NCI-H82 treated with DMSO at 0.1 percent for 48 hours (cell line): ENCODE measurements around the gene ZNF350.
"Not testable (repeated sequence)": the region's sequence is repeated elsewhere in the genome, so short reads cannot be mapped to it uniquely, and the experiment has no call there.

Source experiments
- DNase-seq: peaks from one replicate; lab custom pipeline; 2025; ENCODE audit not compliant: unreplicated experiment; lab: John Stamatoyannopoulos, UW

Gene ZNF350

DNA sequence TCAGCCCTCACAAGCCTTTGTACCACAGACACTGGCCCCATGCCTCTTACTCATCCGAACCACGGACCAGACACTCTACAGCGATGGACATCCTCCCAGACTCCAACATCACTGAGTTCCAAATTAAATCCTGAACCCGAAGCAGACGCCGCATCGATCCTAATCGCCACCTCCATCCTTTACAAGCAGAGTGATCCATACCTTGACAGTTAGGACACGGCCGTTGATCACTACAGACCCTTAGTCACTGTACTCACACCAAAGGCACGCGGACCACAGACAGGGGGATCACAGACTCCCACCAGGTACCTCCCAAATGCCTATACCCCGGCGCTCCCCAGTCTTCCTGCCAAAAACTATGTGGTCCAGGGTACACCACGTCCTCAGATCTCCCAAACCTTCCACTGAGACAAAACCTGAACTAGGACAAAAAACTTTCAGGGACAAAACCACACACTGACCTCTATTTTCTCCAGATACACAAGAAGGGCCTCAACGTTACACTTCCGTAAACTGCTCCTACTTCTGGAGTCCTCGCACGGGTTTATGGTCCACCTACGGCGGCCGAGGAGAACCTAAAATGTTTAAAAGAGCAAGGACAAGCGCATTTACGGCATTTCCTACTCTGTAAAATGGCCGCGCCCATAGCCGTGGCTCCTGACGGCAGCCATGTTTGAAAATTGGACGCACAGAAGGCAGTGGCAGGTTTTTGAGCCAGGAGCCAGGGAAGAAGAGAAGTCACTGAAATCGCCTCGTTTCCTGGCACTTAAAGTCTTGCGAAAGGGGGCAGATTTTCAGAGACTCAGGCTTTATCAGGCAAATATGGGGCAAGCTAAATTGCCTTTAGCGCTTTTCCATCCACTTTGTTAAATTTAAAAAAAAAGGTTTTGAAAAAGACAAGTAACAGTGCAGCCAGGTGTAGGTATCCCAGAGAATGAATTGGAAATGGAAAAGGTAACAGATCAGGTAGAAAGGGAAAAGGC lies at the start of gene ZNF350:
Gene ZNF350 (minus strand): TSS at position 532 of the 983 bp plus-strand sequence. CDS start 12,480 bp downstream, outside the sequence.
- peak; percentile 76 for DNase-seq

DNA sequence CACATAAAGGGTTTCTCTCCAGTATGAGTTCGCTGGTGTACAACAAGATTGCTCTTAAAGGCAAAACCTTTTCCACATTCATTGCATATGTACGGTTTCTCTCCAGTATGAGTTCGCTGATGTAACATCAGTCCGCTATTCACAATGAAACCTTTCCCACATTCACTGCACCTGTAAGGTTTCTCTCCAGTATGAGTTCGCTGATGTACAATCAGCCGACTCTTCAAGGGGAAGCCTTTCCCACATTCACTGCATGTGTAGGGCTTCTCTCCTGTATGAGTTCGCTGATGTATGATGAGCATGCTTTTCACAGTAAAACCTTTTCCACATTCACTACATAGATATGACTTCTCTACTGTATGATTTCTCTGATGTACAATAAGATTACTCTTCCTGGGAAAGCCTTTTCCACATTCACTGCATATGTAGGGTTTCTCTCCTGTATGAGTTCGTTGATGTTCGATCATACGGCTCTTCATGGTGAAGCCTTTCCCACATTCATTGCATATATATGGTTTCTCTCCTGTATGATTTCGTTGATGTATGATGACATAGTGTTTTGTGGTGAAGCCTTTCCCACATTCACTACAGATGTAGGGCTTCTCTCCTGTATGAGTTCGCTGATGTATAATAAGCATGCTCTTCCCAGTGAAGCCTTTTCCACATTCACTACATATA lies 47.5 kb upstream of the ZNF350 start:
- no peak for DNase-seq

DNA sequence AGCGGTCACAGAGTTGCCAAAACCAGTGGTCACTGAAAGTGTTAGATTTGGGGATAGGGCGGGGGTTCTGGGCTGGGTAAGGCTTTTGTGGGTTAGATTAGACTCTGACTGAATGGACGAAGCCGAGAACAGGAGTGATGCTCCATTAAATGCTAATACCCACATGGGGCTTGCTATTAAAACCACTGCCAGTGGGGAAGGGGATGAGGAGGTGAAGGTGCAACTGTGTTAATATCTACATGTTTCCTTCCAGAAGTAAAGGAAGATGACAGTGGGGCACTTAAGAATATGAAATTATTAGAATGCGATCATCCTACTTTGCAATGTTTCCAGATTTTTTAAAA lies 42.1 kb upstream of the ZNF350 start:
- peak; percentile 33 for DNase-seq

DNA sequence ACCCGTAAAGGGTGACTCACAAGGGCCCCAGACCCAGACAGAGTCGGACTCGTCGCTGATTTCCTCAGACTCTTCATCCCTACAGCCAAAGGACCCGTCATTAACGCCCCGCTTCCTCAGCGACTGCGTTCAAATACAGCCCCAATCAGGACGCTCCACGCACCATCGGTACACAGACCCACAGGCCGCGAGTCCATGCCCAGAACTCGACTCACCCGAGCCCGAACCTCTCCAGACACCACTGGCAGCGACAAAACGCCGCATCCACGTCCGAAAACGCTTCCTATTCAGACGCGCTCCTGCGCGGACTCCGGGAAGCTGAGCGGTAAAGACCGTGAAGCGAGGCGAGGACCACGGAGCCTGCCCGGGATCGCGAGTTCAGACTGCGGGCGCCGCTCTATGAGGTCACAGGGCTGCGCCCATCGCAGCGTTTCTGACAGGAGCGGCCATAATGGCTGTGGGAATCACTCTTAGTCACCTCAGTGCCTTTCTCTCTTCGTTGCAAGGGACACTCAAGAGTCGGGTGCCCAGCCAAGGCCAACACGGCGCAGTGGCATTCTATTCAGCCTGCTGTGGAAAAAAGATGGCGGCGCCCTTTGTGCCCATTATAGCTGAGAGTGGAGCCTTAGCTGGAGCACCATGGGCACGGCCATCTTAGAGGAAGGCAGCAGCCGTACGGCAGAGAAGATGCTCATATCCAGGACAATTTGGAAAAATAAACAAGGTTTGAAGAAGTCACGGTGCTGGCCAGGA lies 41.6 kb upstream of the ZNF350 start, which contains the start of gene ZNF614:
Gene ZNF614 (minus strand): TSS at position 353 of the 753 bp plus-strand sequence. CDS start 2,634 bp downstream, outside the sequence.
- peak; percentile 64 for DNase-seq

DNA sequence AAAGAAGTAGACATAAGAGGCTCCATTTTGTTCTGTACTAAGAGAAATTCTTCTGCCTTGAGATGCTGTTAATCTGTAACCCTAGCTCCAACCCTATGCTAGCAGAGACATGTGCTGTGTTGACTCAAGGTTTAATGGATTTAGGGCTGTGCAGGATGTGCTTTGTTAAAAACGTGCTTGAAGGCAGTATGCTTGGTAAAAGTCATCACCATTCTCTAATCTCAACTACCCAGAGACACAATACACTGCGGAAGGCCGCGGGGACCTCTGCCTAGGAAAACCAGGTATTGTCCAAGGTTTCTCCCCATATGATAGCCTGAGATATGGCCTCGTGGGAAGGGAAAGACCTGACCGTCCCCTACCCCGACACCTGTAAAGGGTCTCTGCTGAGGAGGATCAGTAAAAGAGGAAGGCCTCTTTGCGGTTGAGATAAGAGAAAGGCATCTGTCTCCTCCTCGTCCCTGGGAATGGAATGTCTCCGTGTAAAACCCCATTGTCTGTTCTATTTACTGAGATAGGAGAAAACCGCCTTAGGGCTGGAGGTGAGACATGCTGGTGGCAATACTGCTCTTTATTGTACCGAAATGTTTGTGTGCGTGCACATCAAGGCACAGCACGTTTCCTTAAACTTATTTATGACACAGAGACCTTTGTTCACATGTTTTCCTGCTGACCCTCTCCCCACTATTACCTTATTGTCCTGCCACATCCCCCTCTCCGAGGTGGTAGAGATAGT lies 39.8 kb upstream of the ZNF350 start:
- DNase-seq: not testable (repeated sequence)

DNA sequence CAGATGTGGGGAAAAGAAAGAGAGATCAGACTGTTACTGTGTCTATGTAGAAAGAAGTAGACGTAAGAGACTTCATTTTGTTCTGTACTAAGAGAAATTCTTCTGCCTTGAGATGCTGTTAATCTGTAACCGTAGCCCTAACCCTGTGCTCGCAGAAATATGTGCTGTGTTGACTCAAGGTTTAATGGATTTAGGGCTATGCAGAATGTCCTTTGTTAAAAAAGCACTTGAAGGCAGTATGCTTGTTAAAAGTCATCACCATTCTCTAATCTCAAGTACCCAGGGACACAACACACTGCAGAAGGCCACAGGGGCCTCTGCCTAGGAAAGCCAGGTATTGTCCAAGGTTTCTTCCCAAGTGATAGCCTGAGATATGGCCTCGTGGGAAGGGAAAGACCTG lies 37.8 kb upstream of the ZNF350 start:
- DNase-seq: not testable (repeated sequence)

DNA sequence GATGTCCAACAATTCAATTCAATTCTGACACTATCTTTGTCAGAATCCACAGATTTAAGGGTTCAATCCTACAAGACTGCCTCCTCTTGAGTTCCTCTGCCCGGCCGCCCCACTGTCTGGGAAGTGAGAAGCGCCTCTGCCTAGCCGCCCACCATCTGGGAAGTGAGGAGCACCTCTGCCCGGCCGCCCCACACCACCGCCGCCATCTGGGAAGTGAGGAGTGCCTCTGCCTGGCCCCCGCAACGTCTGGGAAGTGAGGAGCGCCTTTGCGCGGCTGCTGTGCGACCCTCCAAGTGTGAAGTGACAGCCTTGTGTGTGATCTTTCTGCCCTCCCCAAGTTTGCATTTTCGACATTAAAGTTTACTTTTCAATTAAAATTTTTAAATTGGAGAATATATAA lies 35.6 kb upstream of the ZNF350 start:
- DNase-seq: no peak

DNA sequence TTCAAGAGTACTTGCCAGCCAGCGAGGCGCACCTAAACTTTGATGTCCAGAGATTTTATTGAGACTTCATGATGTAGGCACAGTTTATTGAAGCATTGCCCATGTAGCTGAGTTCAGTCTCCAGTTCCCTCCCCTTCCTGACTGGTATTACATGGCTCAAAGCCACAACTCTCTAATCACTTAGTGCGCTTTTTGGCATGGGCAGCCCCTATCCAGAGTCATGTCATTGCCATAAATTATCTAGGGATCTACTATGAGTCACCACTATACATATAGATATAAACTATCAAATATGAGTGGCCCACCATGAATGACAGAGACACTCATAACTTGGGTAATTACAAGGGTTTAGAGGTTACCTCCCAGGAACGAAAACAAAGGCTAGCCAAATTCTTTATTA lies 33.9 kb upstream of the ZNF350 start:
- DNase-seq: no peak

DNA sequence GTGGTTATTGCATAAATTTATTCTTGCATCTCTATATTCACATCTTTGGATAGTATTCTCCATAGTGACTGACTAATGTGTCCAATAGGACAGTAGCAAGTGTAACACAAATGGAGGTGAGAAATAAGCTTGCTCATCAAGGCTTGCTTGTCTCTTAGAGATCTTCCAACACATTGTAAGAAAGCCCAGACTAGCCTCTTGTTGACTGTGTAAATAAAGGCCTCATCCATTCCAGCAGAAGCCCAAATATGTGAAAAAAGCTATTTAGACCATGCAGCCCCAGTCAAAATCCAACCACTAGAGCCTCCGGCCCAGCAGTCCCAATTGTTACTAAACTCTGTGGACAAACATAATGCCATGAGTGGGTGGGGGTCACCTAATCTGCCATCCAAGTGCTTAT lies 24.0 kb upstream of the ZNF350 start:
- DNase-seq: no peak

DNA sequence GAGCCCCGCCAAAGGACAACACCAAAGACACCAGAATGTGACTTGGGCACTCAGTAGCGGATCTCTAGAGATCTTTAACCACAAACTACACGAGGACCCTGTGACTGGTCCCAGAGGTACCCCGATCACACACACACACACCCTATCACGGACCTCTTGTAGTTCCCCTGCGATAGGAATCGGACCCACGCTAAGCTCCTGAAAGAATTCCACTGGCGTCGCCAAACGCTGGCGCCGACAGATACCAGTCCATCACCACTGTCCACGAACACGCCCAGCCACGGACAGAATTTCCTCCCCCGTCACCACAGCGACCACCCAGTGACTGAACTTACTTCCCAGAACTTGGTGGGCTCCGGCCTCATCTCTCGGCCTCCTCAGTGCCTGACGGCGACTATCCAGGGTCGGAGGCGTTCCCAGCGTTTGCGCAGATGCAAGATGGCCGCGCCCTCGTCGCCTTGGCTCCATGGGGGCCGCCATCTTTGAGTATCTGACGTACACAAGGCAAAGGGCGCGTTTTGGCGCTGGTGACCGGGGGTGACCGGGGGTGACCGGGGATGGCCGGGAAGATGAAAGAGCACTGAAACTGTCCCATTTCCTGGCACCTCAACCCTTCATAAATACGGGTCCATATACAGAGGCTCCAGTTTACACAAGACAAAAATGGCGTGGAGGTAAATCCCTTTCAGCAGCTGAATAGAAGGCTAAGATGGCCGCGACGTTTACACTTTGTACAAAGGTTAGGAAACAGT lies 21.3 kb upstream of the ZNF350 start, which contains the start of gene ZNF615:
Gene ZNF615 (minus strand): TSS at position 406 of the 752 bp plus-strand sequence. CDS start 4,500 bp downstream, outside the sequence.
- DNase-seq: peak; percentile 59

DNA sequence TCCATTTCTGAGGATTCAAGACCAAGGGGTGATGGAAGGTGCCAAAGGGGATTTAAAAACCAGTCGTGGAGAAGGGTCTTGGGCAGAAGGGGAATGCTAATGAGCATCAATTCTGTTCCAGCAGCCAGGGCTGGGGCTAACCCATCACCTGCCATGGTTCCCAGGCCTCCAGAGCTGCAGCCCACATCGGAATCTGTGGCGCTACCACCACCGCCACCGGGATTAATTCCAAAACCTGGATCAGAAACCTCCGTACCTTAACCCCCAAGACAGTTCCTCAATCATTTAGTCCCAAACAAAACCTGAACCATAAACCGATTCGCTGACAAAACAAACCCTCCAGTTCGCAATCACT lies 20.8 kb upstream of the ZNF350 start:
- no peak for DNase-seq

DNA sequence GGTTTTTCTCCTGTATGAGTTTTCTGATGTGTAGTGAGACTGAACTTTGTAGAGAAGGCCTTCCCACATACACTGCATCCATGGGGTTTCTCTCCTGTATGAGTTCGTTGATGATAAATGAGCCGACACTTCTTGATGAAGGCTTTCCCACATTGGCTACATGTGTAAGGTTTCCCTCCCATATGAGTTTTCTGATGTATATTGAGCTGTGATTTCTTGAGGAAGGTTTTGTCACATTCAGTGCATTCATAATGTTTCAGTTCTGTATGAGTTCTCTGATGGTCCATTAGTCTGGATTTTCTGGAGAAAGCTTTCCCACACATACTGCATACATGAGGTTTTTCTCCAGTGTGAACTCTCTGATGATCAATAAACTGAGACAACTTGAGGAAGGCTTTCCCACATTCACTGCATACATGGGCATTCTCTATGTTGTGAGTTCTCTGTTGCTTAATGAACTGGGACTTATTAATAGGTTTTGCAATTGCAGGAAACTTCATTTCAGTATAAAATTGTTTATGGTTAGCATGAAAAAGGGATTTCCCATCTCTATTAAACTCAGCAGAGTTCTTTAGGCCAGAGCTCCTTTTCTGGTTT lies 7.5 kb upstream of the ZNF350 start:
- DNase-seq: no peak

DNA sequence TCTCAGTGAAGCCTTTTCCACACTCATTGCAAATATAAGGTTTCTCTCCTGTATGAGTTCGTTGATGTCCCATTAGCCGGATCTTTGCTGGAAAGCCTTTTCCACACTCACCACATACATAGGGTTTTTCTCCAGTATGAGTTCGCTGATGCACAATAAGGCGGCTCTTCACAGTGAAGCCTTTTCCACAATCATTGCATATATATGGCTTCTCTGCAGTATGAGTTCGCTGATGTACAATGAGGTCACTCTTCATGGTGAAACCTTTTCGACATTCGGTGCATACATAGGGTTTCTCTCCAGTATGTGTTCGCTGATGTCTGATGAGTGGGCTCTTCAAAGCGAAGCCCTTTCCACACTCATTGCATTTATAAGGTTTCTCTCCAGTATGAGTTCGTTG lies 6.8 kb upstream of the ZNF350 start:
- no peak for DNase-seq

DNA sequence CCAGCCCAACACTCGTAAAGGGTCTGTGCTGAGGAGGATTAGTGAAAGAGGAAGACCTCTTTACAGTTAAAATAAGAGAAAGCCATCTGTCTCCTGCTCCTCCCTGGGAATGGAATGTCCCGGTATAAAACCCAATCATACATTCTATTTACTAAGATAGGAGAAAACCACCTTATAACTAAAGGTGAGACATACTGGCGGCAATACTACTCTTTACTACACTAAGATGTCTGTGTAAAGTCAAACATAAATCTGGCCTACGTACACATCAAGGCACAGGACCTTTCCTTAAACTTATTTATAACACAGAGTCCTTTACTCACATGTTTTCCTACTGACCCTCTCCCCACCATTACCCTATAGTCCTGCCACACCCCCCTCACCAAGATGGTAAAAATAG lies 3.3 kb downstream of the ZNF350 start:
- DNase-seq: no peak

DNA sequence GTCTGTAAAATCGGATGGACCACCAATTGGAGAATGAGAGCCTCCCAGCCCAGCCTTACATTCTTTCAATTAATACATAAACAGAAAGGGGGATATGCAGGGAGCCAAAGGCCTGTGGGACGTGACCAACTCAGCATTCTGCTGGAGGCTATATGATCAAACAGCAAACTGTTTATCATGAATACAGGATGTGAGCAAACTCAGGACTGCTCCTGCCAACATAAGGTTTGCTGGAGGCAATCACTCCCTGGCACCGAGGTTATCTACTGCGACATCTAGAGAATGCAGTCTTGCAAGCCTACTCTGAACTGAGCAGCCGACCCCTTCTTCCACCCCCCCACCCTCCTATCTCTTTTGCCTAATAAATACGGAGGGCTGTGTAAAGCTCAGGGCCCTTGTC lies 5.7 kb downstream of the ZNF350 start:
- not testable (repeated sequence) for DNase-seq

DNA sequence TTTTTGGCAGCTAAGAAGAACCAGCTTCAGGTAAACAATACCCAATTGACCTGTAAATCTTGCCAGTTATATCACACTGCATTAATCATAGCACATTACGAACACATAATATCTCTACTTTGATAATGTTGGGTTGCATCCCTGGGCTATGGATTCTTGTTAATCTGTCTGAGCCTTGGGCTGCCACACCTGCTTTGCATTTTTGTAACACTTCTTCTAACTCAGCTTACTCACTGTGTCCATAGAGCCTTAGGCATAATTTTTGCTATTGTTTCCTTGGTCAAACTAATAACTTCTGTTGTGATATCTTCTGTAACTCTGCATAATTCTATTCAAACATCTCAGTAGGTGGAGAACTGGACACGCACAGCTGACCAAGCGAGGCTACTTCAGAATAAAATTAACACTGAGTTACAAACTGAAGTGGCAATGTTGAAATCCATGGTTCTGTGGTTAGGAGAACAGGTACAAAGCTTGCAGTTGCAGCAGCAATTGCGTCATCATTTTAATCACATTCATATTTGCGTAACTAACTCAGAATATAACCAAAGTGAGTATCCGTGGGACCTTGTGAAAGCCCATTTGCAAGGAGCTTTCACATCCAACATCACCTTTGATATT lies 6.4 kb downstream of the ZNF350 start:
- no peak for DNase-seq

DNA sequence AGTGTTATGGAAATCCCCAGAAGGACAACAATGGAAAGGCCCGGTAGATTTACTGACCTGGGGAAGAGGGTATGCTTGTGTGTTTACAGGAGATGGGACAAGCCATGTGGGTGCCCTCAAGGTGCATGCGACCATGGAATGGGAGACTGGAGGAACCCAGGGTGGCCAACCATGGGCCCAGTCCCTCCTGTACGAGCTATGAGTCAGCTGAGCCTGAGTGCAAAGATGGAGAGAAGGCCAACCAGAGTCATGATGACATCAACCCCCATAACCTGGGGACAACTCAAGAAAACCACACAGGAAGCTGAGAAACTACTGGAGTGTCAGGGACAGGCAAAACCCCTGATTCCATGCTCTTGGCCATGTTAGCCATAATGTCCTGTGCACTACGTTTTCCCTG lies 7.8 kb downstream of the ZNF350 start:
- no peak for DNase-seq

DNA sequence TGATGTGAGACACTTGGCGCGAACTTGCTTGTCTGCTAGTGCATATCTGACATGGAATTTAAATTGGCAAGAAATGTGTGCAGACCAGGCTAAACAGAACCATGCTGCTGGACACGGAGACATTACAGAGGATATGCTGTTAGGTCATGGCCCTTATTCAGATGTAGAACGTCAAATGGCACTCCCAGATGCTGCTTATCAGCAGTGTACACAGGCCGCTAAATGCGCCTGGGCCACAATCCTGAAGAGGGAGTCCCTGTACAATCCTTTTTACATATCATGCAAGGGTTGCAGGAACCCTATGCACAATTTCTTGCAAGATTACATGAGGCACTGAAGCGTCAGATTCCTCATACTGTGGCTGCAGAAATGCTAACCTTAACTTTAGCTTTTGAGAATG lies 9.3 kb downstream of the ZNF350 start:
- no peak for DNase-seq

DNA sequence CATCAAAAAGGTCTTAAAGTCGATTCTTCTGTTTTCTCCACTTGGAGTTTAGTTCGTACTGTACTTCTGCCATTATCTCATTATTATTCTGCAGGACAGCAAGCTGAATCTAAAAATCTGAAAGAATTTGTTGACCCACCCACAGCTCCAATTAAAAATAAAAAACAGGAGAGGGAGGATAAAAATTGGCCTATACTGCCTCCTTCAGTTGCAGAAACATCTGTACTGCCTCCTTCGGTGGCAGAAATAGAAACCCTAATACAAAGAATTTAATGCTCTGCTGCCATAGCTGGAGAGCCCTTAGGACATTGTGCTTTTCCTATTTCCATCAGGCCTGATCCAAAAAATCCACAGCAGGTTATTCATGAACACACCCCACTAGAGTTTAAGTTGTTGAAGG lies 9.8 kb downstream of the ZNF350 start:
- DNase-seq: no peak
